Activated naive CD4-positive, alpha-beta T cell treated with anti-CD3 and anti-CD28 coated beads, Interleukin-2, amount 50 U/mL, for 72 hours (primary cell): Measurements from ENCODE around the gene FGFRL1. TPM values are rescaled to one million over a fixed set of nuclear protein-coding genes. Genes with fewer than 3 reads are reported as not detected.

ENCODE experiments used
- ATAC-seq, 2 donors: fragments of 150-1000 bp; cut with Tn5 transposase; 2 replicates each; pipeline ENCODE4 v1.10.0; 2021; ENCODE audit warnings: mild to moderate bottlenecking in 2 of 2, moderate library complexity in 2 of 2
- DNase-seq, 2 donors: peaks; one replicate each; pipeline ENCODE4 v3.0.0; 2021 to 2022; ENCODE audit warnings: low spot score in 2 of 2
- H3K27ac Mint-ChIP-seq, 2 donors: one replicate each; pipeline ENCODE4 v1.8.0; 2022; ENCODE audit warnings: mild to moderate bottlenecking in 2 of 2, mixed read lengths in 2 of 2
- H3K36me3 Mint-ChIP-seq, 2 donors: one replicate each; pipeline ENCODE4 v1.8.0; 2022; ENCODE audit warnings: mixed read lengths in 2 of 2
- H3K9me3 Mint-ChIP-seq, 2 donors: one replicate each; pipeline ENCODE4 v1.8.0; 2022; ENCODE audit warnings: mixed read lengths in 2 of 2
- total RNA-seq, 2 donors: library from RNA; stranded (reverse); gene quantifications; one replicate each; pipeline ENCODE4 v1.2.3, GENCODE V29; 2022

The FGFRL1 gene, protein sequence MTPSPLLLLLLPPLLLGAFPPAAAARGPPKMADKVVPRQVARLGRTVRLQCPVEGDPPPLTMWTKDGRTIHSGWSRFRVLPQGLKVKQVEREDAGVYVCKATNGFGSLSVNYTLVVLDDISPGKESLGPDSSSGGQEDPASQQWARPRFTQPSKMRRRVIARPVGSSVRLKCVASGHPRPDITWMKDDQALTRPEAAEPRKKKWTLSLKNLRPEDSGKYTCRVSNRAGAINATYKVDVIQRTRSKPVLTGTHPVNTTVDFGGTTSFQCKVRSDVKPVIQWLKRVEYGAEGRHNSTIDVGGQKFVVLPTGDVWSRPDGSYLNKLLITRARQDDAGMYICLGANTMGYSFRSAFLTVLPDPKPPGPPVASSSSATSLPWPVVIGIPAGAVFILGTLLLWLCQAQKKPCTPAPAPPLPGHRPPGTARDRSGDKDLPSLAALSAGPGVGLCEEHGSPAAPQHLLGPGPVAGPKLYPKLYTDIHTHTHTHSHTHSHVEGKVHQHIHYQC
- total RNA-seq: 10 to 100 TPM; 10.3 to 27.6 TPM

DNA sequence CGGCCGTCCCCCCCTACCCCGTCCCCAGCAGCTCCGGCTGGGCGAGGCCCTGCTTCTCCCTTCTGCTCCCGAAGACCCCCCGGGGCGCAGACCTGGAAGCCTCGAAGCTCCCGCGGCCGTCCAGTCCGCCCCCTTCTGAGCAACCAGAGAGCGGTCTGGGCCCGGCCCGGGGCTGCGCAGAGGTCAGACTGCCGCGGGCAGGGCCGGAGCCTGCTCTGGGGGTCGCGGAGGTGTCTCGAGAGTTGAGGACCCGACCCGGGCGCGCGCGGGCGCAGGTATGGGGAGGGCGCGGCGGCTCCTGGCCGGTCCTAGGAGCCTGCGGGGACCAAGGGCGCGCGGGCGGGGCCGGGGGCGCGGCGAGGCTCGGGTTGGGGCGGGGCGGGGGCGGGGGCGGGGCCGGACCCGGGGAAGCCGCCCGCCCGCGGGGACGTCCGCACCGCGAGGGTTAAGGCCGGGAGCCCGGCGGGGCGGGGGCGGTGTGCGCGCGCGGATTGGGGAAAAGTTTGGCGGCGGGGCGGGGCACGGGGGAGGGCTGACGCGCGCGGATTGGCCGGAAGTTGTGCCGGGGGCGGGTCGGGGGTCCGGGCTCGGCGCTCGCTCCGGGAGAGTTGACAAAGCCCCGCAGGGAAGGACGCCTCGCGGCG, at the start of gene FGFRL1:
TSS of gene FGFRL1 (plus strand) at position 605 of the 644 bp plus-strand sequence. CDS start 860 bp downstream, outside the sequence.
- Mint-ChIP-seq H3K36me3 (peaks cover 0 to 9% of the 10 kb centered on the region in 2 donors), H3K27ac (peak within 1 kb of the TSS; percentile 61 to 72), H3K9me3 (no peaks in the 10 kb centered on the region)
- DNase-seq: peak; percentile 88 to 96
- ATAC-seq: peak; percentile 56 to 73

DNA sequence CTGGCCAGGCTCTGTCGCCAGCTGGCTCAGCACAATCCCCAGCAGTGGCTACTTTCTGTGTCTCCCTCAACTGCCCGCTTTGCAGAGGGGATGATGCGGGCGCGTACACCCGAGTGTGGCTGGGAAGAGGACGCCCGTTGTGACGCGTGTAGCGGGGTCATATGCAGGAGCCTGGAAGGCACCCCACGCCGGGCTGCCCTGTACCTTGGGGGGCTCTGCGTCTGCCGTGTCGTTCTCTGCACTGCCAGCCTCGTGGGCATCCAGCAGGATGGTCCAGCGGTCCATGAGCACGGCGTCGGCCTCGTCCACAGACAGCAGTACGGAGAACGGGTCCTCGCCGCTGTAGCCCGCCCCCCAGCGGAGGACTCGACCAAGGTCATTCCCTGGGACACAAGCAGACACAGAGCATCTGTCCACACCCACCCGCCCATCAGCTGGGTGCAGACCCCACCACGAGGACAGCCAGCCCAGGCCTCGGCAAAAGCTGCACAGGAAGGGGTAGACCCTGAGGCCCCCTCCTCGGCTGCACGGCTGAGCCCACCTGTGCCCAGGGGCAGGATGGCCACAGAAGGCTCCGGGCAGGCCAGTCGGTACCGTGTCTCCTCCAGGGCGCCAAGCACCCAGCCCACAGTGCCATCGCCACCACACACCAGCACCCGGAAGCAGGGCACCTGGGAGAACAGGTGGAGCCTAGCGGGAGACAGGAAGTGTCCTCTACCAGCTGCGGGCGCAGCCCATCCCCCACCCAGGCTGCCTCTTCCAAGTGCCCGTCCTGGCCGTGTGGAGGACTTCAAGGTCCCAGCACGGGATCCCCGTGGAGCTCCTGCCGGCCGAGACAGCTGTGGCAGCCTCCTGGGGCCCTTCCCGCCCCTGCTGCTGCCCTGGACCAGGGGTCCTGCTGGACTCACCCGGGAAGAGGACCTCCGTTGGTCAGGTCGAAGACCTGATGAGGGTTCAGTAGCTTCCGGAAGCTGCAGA, 48.9 kb upstream of the FGFRL1 start:
- DNase-seq: no peak
- Mint-ChIP-seq H3K36me3 (no peaks in the 10 kb centered on the region), H3K27ac (no peak overlapping the region), H3K9me3 (no peaks in the 10 kb centered on the region)
- no peak for ATAC-seq

DNA sequence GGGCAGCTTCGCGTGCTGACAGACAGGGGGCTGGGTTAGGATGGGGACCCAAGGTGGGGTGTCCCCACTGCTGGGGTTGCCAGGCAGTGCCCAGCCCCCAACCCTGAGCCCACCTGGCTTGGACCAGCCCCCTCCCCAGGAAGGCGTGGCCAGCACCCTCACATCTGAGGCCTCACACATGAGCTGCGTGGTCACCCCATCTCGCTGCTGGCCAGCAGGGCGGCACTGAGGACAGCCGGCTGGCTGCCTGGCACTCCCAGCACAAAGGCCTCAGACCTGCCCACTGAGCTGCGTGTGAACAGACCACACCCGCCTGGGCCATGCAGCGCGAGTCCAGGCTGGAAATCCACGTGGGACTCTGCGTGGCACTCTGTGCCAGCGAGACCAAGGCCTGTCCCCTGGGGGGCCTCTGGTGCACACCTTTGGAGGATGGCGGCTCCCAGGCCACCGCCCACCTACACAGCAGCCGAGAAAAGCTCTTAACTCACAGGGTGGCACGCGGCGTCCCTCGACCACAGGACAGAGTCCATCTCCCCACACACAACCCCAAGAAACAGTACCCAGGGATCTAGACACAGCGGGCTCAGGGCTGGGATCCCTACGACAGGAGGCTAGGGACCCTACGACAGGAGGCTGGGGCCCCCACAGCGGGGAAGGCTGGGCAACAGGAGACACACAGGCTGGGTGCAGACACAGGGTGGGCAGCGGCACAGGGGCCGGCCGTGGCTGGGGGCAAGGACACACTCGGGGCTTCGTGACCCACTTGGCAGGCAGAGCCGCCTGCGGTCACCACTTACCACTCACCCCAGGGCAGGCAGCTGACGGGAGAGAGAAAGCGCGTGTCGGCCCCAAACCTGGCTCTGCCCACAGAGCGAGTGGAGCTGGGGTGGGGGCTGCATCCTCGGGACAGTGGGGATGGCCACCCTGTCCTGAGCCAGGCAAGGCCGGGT, 47.9 kb upstream of the FGFRL1 start:
- DNase-seq (no peak), ATAC-seq (no peak)
- no peak overlapping the region for H3K27ac Mint-ChIP-seq
- H3K36me3 Mint-ChIP-seq: no peaks in the 10 kb centered on the region
- H3K9me3 Mint-ChIP-seq: no peaks in the 10 kb centered on the region

DNA sequence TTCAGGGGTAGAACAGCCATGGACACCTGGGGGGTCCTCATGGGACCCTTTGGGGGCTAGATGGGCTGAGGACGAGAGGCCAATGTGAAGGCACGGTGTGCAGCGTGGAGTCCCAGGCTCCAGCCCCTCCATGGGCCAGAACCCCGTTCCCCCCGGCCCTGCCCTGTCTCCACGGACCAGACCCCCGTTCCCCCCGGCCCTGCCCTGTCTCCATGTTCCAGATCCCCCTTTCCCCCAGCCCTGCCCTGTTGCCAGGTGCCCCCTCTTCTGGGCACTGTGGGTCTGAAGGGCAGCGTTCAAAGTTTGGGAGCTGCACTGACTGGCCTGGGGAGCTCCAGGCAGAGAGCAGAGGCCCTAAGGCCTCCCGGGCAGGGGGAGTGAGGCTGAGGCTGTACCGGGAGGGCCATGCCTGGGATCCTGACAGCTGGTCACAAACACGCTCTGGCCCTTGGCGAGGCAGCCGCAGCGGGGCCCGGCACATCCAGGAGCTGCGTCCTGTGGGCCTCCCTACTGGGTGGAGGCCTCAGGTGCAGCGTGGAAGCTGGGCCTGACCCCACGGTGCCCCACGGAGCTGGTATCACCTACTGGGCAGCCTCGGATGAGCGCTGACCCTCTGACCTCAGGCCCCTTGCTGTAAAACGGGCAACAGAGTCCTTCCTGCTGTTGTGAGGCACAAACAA, 46.9 kb upstream of the FGFRL1 start:
- no peaks in the 10 kb centered on the region for H3K36me3 Mint-ChIP-seq
- no peak for ATAC-seq

DNA sequence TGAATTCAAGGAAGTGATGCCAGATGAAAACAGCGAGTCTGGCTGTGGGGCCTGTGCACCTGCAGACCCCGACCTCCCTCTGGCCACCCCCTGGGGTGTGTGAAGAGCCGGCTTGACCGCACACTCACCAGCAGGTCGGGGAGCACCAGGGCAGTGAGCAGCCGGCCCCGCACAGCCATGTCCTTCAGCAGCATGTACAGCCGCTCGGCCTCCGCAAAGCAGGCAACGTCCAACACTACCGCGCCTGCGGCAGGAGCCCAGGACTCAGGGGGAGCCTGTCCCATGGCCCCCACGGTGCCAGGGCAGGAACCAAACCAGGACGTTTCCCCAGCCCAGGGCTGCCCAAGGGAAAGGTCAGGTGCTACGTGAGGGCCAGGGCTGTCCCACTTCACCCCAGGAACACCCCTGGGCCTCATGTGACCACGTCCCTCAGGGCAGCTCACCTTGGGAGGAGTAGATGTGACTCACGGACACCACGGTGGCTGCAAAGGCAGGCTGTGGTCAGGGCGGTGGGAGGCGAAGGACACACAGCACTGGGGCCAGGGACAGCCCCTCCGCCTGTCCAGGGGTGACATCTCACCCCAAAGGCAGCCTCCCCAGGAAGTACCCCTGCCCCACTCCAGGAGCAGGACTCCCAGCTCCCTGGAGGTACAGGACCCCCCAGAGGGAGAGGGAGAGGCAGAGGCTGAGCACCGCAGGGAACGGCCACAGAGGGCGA, 46.2 kb upstream of the FGFRL1 start:
- ATAC-seq (peak in 1 of 2 donors; percentile 72), DNase-seq (no peak)
- no peaks in the 10 kb centered on the region for H3K36me3 Mint-ChIP-seq
- no peak overlapping the region for H3K27ac Mint-ChIP-seq
- no peaks in the 10 kb centered on the region for H3K9me3 Mint-ChIP-seq

More for the DNA sequence above, 46.9 kb upstream of the FGFRL1 start:
- H3K27ac Mint-ChIP-seq: no peak overlapping the region
- no peaks in the 10 kb centered on the region for H3K9me3 Mint-ChIP-seq
- no peak for DNase-seq

DNA sequence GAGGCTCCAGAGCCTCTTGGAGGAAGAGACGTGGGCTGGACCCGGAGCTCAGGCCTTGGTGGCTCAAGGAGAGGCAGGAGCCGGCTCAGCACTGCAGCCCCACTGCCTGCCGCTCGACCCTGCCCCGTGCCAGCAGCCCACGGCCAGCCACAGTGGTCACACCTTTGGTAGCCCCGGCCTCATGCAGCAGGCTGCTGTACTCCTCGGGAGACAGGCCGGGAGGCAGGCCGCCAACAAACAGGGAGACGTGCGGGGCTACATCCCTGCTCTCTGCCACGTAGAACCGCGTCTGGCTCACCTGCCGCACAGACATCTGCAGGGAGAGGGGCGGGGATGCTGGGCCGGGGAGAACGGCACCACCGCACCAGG, 45.7 kb upstream of the FGFRL1 start:
- no peak overlapping the region for H3K27ac Mint-ChIP-seq
- DNase-seq (no peak), ATAC-seq (no peak)
- no peaks in the 10 kb centered on the region for H3K9me3 Mint-ChIP-seq
- no peaks in the 10 kb centered on the region for H3K36me3 Mint-ChIP-seq

DNA sequence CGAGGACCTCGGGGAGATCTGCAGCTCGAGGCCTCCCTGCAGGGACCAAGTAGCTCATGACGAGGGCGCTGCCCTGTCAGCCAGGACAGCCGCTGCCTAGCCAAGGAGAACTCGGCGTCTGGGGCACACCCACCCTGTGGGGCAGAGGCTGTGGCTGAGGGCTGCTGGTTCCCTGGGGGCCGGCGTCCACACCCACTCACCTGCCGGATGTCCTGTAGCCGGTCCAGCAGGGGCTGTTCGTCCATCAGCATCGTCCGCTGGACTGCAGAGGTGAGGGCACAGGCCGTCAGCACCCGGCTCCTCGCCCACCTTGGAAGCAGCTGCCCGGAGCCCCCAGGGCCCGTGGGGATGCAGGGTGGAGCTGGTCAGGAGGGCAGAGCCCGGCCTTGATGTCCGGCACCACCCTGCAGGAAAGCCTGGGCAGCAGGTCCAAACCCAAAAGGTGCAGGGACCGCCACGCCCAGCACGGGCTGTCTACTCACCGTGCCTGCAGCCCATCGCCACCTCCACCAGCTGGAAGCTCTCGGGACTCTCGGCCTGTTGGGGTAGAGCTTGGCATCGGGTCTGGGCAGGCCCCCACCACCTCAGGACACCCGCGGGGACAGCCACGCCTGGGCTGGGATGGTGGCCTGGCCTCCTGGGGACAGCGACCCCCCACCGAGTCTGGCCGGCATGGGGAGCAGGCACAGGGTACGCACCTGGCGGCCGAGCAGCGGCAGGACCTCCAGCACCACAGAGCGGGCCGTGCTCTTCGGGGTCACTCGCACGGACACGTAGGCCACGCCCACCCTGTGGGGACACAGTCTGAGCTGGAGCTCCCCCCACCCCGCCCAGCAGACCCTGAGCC, 44.9 kb upstream of the FGFRL1 start:
- DNase-seq (no peak), ATAC-seq (no peak)
- Mint-ChIP-seq H3K36me3 (no peaks in the 10 kb centered on the region), H3K9me3 (no peaks in the 10 kb centered on the region), H3K27ac (no peak overlapping the region)

DNA sequence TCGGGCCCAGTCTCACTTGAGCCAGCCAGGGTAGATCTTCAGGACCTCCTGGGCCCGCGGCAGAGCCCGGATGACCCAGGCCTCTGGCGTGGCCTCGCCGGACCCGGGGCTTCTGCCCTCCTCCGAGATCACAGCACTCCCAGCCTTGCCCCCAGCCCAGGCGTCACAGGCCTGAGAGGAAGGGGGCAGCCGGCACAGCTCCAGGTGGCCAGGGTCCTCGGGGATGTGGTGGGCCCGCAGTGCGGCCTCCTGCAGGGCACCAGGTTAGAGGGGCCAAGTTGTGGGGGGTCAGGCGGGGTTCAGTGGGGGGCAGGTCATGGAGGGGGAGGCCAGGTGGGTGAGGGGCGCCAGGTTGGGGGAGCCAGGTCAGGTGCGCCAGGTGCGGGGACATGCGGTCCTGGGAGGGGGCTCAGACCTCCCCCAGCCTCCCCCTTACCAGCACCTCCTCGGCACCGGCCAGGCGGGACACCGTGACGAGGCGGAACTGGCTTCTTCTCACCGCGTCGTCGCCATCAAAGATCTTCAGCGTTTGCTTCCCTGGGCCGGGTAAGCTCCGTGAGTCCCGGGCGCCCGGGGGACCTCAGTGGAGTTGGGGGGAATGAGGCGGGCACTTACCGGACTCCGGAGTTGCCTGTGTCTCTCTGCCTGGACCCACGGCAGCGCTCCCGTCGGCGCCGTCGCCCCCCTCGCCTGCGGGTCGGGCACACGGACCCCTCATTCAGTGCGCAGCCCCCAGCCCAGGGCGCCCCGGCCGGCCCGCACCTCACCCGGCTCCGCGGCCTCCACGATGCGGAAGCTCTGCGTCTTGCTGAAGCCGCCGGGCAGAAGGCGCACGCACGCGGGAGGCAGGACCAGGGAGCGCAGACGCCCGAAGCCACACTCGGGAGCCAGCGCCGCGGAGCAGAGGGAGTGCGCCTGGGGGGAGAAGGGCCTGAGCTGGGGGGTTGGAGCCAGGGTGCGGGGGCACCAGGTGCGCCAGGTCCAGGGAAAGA, 44.0 kb upstream of the FGFRL1 start:
- ATAC-seq (no peak), DNase-seq (no peak)
- Mint-ChIP-seq H3K36me3 (no peaks in the 10 kb centered on the region), H3K27ac (no peak overlapping the region), H3K9me3 (no peaks in the 10 kb centered on the region)

DNA sequence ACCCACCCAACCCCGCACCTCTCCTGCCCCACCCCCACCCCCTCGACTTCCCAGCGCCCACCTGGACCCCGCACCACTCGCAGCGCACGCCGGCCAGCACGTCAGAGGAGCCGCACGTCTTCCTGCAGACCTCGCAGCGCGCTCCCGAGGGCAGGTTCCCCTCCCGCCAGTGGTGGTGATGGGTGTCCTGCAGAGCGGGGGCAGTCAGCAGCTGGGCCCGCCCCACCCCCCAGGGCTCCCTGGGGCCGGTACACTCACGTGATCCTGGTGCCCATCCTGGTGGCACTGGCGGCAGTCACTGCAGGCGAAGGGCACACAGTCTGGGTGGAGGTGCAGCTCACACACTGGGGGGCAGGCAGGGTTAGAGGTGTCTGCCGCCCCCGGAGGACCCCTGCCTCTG, 43.2 kb upstream of the FGFRL1 start:
- DNase-seq (no peak), ATAC-seq (no peak)
- Mint-ChIP-seq H3K9me3 (no peaks in the 10 kb centered on the region), H3K36me3 (no peaks in the 10 kb centered on the region), H3K27ac (no peak overlapping the region)

DNA sequence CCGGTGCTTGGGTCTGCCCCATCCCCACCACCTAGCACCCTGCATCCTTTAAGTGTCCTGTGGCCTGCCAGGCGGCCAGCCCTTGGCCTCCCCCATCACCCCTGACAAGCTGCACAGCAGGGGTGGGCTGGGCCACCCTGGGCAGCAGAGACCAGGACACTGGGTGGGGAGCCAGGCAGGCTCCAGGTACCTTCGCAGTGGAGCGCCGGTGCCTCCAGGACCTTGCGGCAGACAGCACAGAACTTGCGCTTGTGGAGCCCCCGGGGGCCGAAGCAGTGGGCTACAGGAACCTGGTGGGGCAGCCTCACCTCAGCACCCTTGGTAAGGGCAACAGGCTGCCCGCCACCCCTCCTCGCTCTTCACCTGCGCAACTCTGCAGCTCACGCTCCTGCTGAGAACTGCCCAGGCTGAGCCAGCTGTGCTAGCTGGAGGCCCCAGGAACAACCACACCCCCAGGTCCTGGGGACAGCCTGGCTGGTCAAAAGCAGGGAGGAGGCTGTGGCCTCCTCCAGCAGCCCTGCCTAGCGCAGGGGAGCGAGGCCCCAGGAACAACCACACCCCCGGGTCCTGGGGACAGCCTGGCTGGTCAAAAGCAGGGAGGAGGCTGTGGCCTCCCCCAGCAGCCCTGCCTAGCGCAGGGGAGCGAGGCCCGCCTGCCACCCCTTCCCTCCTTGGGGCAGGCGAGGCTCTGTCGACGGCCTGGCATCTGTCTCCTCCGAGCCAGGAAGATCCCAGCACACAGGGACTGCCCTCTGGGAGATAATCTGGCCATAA, 42.6 kb upstream of the FGFRL1 start:
- H3K36me3 Mint-ChIP-seq: no peaks in the 10 kb centered on the region

DNA sequence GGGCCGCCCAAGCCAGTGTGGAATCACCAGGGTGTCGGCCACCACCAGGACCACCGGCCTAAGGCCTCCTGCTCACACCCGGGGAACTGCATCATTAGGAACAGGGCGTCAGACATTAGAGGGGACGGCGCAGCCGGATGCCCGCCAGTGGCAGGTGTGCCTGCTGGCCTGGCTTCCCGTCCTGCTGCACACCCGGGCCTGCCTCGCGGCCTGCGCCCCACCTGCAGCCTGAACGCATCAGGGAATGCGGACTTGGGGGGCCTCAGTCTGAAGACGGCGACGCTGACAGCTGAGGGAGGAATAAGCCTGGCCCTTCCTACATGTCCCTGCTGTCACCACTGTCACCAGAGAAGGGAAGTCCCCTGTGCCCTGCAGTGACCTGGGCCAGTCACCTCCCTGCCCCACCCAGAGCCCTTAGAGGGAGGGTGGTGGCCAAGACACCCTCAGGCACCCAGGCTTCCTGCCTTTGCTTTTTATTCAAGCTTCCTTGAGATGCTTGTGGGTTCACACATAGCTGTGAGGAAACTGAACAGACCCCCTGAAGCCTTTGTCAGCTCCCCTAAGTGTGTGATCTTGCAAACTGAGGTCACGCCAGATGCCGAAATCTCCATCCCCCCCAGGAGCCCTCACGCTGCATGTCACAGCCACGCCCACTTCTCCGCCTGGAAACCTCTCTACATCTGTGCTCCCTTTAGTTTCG, 41.2 kb upstream of the FGFRL1 start:
- ATAC-seq (no peak), DNase-seq (no peak)
- Mint-ChIP-seq H3K36me3 (no peaks in the 10 kb centered on the region), H3K27ac (no peak overlapping the region), H3K9me3 (no peaks in the 10 kb centered on the region)

More for the DNA sequence above, 42.6 kb upstream of the FGFRL1 start:
- DNase-seq (no peak), ATAC-seq (no peak)
- Mint-ChIP-seq H3K27ac (no peak overlapping the region), H3K9me3 (no peaks in the 10 kb centered on the region)
